K562 (cell line): Measurements from ENCODE around the gene B4GALNT3. TPM values are rescaled to one million over a fixed set of nuclear protein-coding genes. Genes with fewer than 3 reads are reported as not detected.
A peak's percentile ranks its signal among the peaks of the same experiment; 100 is the strongest.

Experiments used
- ATAC-seq: fragments of 200-7000 bp; cut with Tn5 transposase; 3 replicates; pipeline ENCODE4 v1.9.1; 2020; ENCODE audit warnings: moderate library complexity
- BruUV-seq: library from RNA; stranded (reverse); fragments of 400-500 nt; replicated peaks from 2 replicates; lab custom pipeline; 2021; lab: Mats Ljungman, UMichigan
- CTCF ChIA-PET: fragments of 300-600 bp; formaldehyde crosslinking; extraction: SDS; loops from one replicate; lab custom pipeline; 2021; ENCODE audit warnings: low intra/inter-chr PET ratio; lab: Yijun Ruan, JAX
- POLR2A ChIA-PET: fragments of 300-600, 350-650 bp; sonication (Branson Sonifier 250); formaldehyde crosslinking; extraction: SDS; loops from one replicate; lab custom pipeline; 2021; ENCODE audit warnings: antibody characterized with exemption, inconsistent platforms; lab: Yijun Ruan, JAX
- DNase-seq, 4 experiments: peaks; one replicate each; pipeline versions ENCODE4 v3.0.0 to v3.0.0-alpha.2; 2011 to 2018; ENCODE audit warnings: low spot score in 3 of 4, mixed read lengths in 3 of 4; ENCODE audit errors: extremely low read depth in 1 of 4
- FAIRE-seq: peaks from 2 replicates; lab custom pipeline; 2011; peaks lifted over from hg19 to GRCh38; lab: Jason Lieb, UNC
- H2AFZ ChIP-seq: 2 replicates; pipeline ENCODE4 v1.6.0; 2011; ENCODE audit warnings: low read depth, low read length, control low read depth, inconsistent platforms
- H3K27ac ChIP-seq: fragments of 200-600 bp; 3 replicates; pipeline ENCODE4 v1.8.0; 2011; ENCODE audit warnings: low read depth, mild to moderate bottlenecking, control low read depth, inconsistent platforms, low read length, moderate library complexity, mixed read lengths; ENCODE audit errors: extremely low read depth
- H3K27me3 ChIP-seq, 2 experiments: fragments of 300-600 bp in 1 of 2; 2 replicates in 1 of 2; 3 replicates in 1 of 2; pipeline versions ENCODE4 v1.6.0 to v1.8.0; 2011; ENCODE audit warnings: inconsistent platforms in 2 of 2, low read length in 2 of 2, mild to moderate bottlenecking in 1 of 2, mixed read lengths in 1 of 2, moderate library complexity in 1 of 2; ENCODE audit not compliant: control insufficient read depth in 2 of 2, insufficient read depth in 2 of 2
- H3K36me3 ChIP-seq: fragments of 300-600 bp; 3 replicates; pipeline ENCODE4 v1.8.0; 2011; ENCODE audit warnings: mild to moderate bottlenecking, low read length, inconsistent platforms; ENCODE audit not compliant: control insufficient read depth, insufficient read depth
- H3K4me1 ChIP-seq, 2 experiments: fragments of 200-600 bp in 1 of 2; replicated peaks in 1 of 2; 2 replicates in 1 of 2; 3 replicates in 1 of 2; pipeline versions ENCODE4 v1.5.1 to v1.8.0; 2011; ENCODE audit warnings: inconsistent platforms in 2 of 2, low read length in 2 of 2, mild to moderate bottlenecking in 1 of 2, mixed read lengths in 1 of 2, moderate library complexity in 1 of 2; ENCODE audit not compliant: control insufficient read depth in 2 of 2, insufficient read depth in 2 of 2
- H3K4me2 ChIP-seq: 2 replicates; pipeline ENCODE4 v1.6.1; 2011; ENCODE audit warnings: low read length, control low read depth, inconsistent platforms, mixed read lengths; ENCODE audit not compliant: insufficient read depth
- H3K4me3 ChIP-seq: fragments of 200-600 bp; sonication (generic), shearing (Covaris generic); 2 replicates; pipeline ENCODE4 v1.5.1; 2016; ENCODE audit warnings: control low read depth, inconsistent platforms
- H3K79me2 ChIP-seq: fragments of 200-600 bp; 3 replicates; pipeline ENCODE4 v1.8.0; 2011; ENCODE audit warnings: low read length, inconsistent platforms; ENCODE audit not compliant: control insufficient read depth, insufficient read depth
- H3K9ac ChIP-seq, 2 experiments: 2 replicates each; pipeline versions ENCODE4 v1.6.0 to v1.6.1; 2011; ENCODE audit warnings: low read depth in 2 of 2, low read length in 2 of 2, control low read depth in 1 of 2, inconsistent platforms in 1 of 2, mild to moderate bottlenecking in 1 of 2, mixed read lengths in 1 of 2; ENCODE audit not compliant: insufficient read depth in 1 of 2
- H3K9me1 ChIP-seq: one replicate; pipeline ENCODE4 v1.6.0; 2011; ENCODE audit warnings: inconsistent platforms, mild to moderate bottlenecking, low read length, moderate library complexity; ENCODE audit not compliant: control insufficient read depth, insufficient read depth
- H3K9me3 ChIP-seq: replicated peaks from 2 replicates; pipeline ENCODE4 v1.5.1; 2011; ENCODE audit warnings: low read depth, low read length, inconsistent platforms; ENCODE audit not compliant: control insufficient read depth, insufficient read depth
- H4K20me1 ChIP-seq: replicated peaks from 2 replicates; pipeline ENCODE4 v1.6.1; 2011; ENCODE audit warnings: low read length, inconsistent platforms, mixed read lengths; ENCODE audit not compliant: control insufficient read depth, insufficient read depth
- ZNF24 ChIP-seq: fragments of 450-650 bp; IDR thresholded peaks from 2 replicates; pipeline ENCODE4 v1.6.1; 2016
- WGBS: fragments of 100-300 bp; shearing (Covaris generic); methylation state at CpG from one replicate; pipeline ENCODE4 v1.1.6; 2016; ENCODE audit warnings: low coverage, mixed read lengths; ENCODE audit not compliant: insufficient coverage; ENCODE audit errors: missing lambda C conversion rate; 5-methylcytosine and 5-hydroxymethylcytosine counted together
- in situ Hi-C: fragments of 300-500 bp; cut with MboI; formaldehyde crosslinking; loops from 4 replicates; pipeline ENCODE4 v1.15.0; 2018; ENCODE audit warnings: inconsistent platforms, mixed read lengths
- intact Hi-C: fragments of 100-400 bp; cut with micrococcal nuclease; formaldehyde crosslinking; loops from 2 replicates; pipeline ENCODE4 v1.14.2; 2022
- polyA plus RNA-seq, 8 experiments: library from polyadenylated mRNA; depleted of rRNA in 4 of 8; stranded (reverse) in 5 of 8; unstranded in 3 of 8; fragments of >200 nt; fragmentation: Nextera tagmentation in 2 of 8; fragmentation: Illumina TruSeq in 1 of 8; extraction: Ambion mirVana in 2 of 8; extraction: Trizol in 1 of 8; gene quantifications; 2 replicates each; pipeline versions ENCODE4 v1.2.1 to v1.2.3, GENCODE V29; 2011 to 2014; ENCODE audit warnings: inconsistent platforms in 1 of 8, missing spikeins in 1 of 8
- total RNA-seq, 7 experiments: library from RNA; depleted of rRNA in 6 of 7; stranded (reverse); fragments of >200 nt in 6 of 7; fragmentation: Illumina TruSeq in 2 of 7; extraction: Trizol in 2 of 7; gene quantifications; 2 replicates each; pipeline versions ENCODE4 v1.2.1 to v1.2.3, GENCODE V29; 2011 to 2021; ENCODE audit warnings: low replicate concordance in 1 of 7
- TF ChIP-seq, protein P1 (sequence below): fragments of 450-650 bp; IDR thresholded peaks from 2 replicates; pipeline ENCODE4 v1.6.1; 2017; ENCODE audit warnings: antibody characterized with exemption, mild to moderate bottlenecking

Gene B4GALNT3
- total and polyA plus RNA-seq, 9 of the 15 experiments (the other 6 are each of a cell fraction or from before 2014, with no cell fraction given), result 0.04 to 0.36 (median 0.10) TPM; not detected in 6

DNA sequence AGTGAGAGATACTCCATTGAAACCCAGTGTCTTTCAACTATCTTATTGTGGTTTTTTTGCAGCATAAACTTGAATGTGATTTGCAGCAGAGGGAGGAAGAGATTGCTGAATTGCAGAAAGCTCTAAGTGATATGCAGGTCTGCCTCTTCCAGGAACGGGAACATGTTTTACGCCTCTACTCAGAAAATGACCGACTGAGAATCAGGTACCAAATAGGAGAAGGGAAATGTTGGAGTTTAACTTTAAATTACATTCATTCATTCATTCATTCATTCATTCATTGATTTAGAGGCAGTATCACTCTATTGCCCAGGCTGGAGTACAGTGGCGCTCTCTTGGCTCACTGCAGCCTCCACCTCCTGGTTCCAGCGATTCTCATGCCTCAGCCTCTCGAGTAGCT is 41.3 kb upstream of the B4GALNT3 start:
- no peak for ATAC-seq
- CTCF ChIA-PET, result no interaction called here
- in situ Hi-C loops, result no loop called here
- H3K9ac ChIP-seq, result no peak overlapping the region
- H4K20me1 ChIP-seq, result no peaks in the 10 kb centered on the region
- no peaks in the 10 kb centered on the region for H3K9me1 ChIP-seq
- intact Hi-C loops, result no loop called here
- peak; percentile 70; the same call in 1 of the 2 replicates for TF ChIP-seq ZNF24
- TF ChIP-seq, protein P1, sequence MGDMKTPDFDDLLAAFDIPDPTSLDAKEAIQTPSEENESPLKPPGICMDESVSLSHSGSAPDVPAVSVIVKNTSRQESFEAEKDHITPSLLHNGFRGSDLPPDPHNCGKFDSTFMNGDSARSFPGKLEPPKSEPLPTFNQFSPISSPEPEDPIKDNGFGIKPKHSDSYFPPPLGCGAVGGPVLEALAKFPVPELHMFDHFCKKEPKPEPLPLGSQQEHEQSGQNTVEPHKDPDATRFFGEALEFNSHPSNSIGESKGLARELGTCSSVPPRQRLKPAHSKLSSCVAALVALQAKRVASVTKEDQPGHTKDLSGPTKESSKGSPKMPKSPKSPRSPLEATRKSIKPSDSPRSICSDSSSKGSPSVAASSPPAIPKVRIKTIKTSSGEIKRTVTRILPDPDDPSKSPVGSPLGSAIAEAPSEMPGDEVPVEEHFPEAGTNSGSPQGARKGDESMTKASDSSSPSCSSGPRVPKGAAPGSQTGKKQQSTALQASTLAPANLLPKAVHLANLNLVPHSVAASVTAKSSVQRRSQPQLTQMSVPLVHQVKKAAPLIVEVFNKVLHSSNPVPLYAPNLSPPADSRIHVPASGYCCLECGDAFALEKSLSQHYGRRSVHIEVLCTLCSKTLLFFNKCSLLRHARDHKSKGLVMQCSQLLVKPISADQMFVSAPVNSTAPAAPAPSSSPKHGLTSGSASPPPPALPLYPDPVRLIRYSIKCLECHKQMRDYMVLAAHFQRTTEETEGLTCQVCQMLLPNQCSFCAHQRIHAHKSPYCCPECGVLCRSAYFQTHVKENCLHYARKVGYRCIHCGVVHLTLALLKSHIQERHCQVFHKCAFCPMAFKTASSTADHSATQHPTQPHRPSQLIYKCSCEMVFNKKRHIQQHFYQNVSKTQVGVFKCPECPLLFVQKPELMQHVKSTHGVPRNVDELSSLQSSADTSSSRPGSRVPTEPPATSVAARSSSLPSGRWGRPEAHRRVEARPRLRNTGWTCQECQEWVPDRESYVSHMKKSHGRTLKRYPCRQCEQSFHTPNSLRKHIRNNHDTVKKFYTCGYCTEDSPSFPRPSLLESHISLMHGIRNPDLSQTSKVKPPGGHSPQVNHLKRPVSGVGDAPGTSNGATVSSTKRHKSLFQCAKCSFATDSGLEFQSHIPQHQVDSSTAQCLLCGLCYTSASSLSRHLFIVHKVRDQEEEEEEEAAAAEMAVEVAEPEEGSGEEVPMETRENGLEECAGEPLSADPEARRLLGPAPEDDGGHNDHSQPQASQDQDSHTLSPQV, result no peak
- TF ChIP-seq, all 486 proteins: peak for 1
- 100% methylated on average over 4 of the region's 6 CpGs for WGBS
- no peak overlapping the region for H3K27ac ChIP-seq
- DNase-seq (no peak), FAIRE-seq (no peak)
- POLR2A ChIA-PET, result interaction anchor here (1.2 kb wide), 1 partner anchor 17 kb away, joined by 3 read pairs; no protein-coding TSS in a partner anchor
- peaks cover 32% of the 10 kb centered on the region for H3K36me3 ChIP-seq
- no TSS peak for BruUV-seq
- no peaks in the 10 kb centered on the region for H3K27me3 ChIP-seq
- no peak overlapping the region for H3K4me3 ChIP-seq
- no peaks in the 10 kb centered on the region for H3K79me2 ChIP-seq
- H3K4me1 ChIP-seq, result no peaks in the 10 kb centered on the region
- no peaks in the 10 kb centered on the region for H3K9me3 ChIP-seq
- no peak overlapping the region for H3K4me2 ChIP-seq
- no peak overlapping the region for H2AFZ ChIP-seq
